ENCODE measurements around the gene CEP170.

GRCh38 chr1:243236604-243237252 is 18.4 kb downstream of the CEP170 start:
- TF ChIP-seq CTCF (IDR thresholded peaks at IDR 0.05; ENCODE audit: low read length) (no peak), EZH2 (optimal IDR thresholded peaks at IDR 0.05; ENCODE audit: low read depth, low read length) (no peak), EZH2phosphoT487 (IDR thresholded peaks at IDR 0.05; ENCODE audit: low read length) (no peak)
